ENCODE data around the gene COPS7A.
A peak's percentile ranks its signal among the peaks of the same experiment; 100 is the strongest.

Gene COPS7A

DNA sequence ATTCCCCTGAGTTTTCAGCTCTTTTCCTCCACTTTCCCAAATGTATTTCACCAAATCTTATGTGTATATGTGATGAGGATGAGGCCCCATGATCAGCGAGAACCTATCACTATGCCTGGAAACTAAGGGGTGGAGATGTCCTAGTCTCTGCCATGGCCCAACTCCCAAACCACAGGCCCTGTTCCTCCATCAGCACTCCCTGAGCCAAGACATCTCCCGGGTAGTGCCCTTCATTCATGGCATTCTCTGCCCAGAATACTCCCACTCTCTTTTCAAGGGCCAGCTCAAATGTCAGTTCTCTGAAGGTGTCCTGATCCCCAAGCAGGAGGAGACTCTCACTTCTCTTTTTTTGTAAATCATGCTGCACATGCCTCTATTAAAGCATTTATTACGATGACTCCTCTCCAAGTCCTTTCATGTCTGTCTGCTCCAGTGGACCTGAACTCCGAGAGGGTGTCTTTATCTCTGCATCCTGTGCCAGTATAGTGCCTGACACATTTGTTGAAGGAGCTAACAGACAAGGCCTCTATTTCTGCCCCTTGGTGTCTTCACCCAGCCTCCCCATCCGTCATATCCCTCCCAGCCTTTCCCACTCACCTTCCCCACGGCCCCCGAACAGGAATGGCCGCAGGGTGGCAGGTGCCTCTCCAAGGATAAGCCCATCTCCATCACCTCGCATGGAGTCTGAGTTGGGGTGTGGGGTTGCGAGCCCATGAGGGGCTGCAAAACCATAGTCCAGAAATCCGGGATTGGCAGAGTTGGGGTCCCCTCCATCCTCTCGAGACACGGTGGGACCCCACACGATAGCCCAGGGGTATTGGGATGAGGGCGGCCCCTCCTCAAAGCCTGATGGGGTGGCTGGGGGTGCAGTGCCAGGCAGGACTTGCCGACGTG is 26.9 kb upstream of the COPS7A start:
- TF ChIP-seq, protein P1, sequence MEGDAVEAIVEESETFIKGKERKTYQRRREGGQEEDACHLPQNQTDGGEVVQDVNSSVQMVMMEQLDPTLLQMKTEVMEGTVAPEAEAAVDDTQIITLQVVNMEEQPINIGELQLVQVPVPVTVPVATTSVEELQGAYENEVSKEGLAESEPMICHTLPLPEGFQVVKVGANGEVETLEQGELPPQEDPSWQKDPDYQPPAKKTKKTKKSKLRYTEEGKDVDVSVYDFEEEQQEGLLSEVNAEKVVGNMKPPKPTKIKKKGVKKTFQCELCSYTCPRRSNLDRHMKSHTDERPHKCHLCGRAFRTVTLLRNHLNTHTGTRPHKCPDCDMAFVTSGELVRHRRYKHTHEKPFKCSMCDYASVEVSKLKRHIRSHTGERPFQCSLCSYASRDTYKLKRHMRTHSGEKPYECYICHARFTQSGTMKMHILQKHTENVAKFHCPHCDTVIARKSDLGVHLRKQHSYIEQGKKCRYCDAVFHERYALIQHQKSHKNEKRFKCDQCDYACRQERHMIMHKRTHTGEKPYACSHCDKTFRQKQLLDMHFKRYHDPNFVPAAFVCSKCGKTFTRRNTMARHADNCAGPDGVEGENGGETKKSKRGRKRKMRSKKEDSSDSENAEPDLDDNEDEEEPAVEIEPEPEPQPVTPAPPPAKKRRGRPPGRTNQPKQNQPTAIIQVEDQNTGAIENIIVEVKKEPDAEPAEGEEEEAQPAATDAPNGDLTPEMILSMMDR (IDR thresholded peaks at IDR 0.05), result no peak
- no peak overlapping the region for H3K27ac ChIP-seq
- no peak for DNase-seq (ENCODE audit: low spot score)
- H3K4me3 ChIP-seq, result no peak overlapping the region

DNA sequence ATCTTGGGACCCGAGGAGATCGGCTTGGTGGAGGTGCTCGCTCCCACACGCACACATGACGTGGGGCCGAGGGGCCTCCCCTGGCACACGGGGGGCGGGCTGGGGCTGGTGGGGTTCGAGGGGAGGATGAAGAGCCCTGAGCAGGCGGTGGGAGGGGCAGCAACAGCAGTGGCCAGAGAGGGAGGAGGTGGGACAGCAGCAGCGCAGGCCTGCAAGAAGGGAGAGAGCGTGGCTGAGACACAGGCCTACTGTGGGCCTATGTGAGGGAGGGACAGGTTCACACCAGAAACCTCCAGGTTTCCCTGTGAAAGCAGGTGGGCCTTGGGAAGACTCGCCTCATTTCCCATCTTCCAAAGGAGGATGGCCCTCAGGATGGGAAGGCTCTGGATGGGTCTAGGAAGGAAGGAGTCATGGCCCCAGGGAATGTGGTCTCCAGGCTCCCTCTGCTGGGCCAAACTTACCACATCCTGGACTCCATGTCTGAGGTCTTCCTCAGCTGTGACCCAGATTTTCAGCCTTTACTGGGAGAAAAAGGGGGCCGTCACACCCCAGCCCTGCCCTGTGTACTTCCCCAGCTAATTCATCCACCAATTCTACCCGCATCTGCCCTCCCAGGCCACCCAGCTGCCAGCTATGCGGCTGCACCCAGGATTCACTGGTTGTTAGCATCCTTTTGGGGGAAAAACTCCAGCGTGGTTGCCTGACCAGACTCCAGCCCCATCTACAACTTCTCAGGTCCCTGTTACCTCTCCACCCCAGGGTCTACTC is 26.1 kb upstream of the COPS7A start:
- DNase-seq (ENCODE audit: low spot score), result no peak
- H3K27ac ChIP-seq, result no peak overlapping the region
- H3K4me3 ChIP-seq, result no peak overlapping the region
- TF ChIP-seq, protein P1 (IDR thresholded peaks at IDR 0.05), result no peak

DNA sequence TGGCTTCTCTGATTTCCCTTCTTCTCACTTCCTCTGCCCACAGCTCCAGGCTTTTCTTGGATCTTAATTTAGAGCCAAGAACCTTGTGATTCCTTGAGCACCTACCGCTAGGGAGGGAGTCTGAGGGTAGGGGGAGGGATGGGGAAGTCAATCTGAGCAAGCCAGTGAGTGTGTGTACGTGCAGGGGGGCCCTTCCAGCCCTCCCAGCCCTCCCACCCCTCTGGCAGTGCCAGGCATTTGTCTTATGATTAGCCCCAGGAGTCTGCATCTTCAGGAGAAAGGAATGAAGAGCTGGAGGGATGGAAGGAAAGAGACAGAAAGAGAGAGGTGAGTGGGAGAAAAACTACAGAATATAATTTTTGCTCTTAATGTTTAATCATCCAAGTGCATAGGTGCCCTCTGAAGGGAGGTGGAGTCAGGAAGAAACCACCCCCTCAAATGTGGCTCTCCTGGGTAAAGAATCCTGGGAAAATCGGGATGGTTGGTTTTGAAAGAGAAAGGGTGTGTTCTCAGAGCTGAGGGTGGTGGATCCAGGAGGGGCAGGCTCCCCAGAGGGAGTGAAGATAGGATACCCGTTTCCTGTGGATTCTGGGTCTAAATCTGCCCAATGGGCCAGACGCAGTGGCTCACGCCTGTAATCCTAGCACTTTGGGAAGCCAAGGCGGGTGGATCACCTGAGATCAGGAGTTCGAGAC is 25.3 kb upstream of the COPS7A start:
- no peak overlapping the region for H3K4me3 ChIP-seq
- TF ChIP-seq, protein P1 (IDR thresholded peaks at IDR 0.05), result no peak
- no peak overlapping the region for H3K27ac ChIP-seq
- no peak for DNase-seq (ENCODE audit: low spot score)

DNA sequence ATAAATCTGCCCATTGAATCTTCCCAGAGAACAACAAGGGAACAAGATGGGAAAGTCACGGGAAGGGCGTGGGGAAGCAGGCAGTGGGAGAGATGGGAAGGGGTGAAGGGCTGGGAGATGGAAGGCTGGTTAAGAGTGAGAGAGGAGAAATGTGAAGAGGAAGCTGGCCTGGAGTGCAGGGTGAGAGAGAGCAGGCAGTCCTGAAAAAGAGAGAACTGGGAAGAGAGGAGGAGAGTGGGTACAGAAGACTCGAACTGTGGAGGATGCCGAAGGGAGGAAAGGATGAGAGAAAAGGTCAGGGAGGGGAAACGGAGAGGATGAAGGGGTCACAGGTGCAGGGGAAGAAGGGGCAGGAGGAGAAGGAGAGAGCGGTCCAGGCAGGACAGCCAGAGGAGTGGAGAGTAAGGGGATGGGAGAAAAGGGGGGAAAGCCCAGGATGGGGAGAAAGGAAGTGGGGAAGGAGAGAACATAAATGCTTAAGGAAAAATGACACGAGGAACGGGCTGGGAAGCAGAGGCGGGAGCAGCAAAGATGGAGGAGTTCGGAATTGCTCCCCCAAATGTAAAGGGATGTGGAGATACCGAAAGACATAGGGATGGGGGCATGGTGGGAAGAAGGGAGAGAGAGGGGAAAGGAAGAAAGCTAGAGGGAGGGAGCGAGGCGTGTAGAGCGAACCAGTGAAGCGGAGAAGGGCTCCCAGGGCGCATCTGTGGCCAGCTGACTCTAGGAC is 24.4 kb upstream of the COPS7A start:
- Histone ChIP-seq H3K27ac (no peak overlapping the region), H3K4me3 (peak overlapping the region; percentile 76)
- TF ChIP-seq, protein P1 (IDR thresholded peaks at IDR 0.05), result no peak
- DNase-seq (ENCODE audit: low spot score), result no peak

DNA sequence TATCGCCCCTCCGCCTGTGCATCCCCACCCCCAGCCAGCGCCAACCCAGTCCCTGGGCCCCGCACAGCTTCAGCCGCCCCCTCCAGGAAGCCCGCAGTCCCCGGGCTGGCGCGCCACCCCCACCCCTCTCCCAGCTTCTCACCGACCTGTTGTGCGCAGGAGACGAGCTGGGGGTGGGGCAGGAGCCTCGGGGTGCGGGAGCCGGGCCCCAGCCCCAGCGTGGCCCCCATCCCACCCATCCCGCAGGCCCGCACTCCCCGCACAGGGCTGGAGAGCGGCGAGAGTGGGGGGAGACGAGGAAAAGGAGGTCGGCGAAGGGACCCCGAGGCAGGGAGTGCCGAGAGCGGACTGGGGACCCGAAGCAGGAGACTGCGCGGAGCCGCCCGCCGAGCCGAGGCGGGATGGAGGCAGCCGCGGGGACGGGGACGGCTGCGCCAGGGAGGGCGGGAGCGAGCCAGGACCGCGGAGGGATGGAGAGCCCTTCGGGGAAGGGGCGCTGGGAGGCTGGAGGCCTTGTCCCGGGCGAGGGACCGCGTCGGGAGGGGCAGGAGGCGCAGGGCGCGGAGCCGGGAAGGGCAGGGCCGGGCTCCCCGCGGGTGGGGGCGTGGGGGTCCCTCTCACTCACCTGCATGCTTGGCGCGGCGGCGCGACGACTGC is 23.7 kb upstream of the COPS7A start:
- Histone ChIP-seq H3K27ac (peak overlapping the region in 1 of 2 donors; percentile 39), H3K4me3 (peak overlapping the region; percentile 76)
- no peak for DNase-seq (ENCODE audit: low spot score)
- TF ChIP-seq, protein P1 (IDR thresholded peaks at IDR 0.05), result no peak

DNA sequence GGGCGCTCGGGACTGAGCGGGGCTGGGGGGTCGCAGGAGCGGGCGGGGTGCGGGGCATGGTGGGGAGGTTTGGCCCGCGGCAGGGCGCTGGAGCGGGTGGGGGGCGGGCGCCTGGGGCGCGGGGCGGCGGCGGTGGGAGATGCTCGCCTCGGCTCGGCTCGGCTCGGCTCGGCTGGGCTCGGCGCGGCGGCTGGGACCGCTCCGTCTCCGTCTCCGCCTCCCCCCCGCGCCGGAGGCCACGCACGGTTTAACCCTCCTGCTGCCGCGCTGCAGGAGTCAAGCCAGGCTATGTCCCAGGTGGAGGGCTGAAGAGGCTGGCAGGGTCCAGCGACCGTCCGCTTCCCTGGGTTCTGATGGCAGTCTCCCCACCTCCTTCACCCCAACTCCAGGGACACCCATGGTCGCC is 23.2 kb upstream of the COPS7A start, which contains the start of gene PIANP:
Gene PIANP (minus strand): TSS at position 170 of the 406 bp plus-strand sequence. CDS start 2,754 bp downstream, outside the sequence.
- Histone ChIP-seq H3K27ac (peak within 1 kb of the TSS in 1 of 2 donors; percentile 39), H3K4me3 (peak within 1 kb of the TSS; percentile 76)
- TF ChIP-seq, protein P1 (IDR thresholded peaks at IDR 0.05), result no peak
- no peak for DNase-seq (ENCODE audit: low spot score)

All from coronary artery (tissue), 2 donors.